ENCODE measurements around the gene S100A2. TPM values are rescaled to one million over a fixed set of nuclear protein-coding genes. Genes with fewer than 3 reads are reported as not detected.
"Not testable (repeated sequence)": the region's sequence is repeated elsewhere in the genome, so short reads cannot be mapped to it uniquely, and the experiment has no call there.

Gene S100A2
- total RNA-seq, 1 donor from 2014 or later, result 24.8 TPM

GRCh38 chr1:153563991-153564390 is 1.7 kb downstream of the S100A2 start:
- H3K4me3 ChIP-seq (ENCODE audit: low read depth, low read length), result peak overlapping the region; percentile 36
- no peak for DNase-seq (ENCODE audit: low read depth)
- TF ChIP-seq CTCF (conservative IDR thresholded peaks at IDR 0.05; ENCODE audit: low read depth, low read length), result no peak

GRCh38 chr1:153563483-153563901 is 2.2 kb downstream of the S100A2 start:
- peak overlapping the region; percentile 36 for H3K4me3 ChIP-seq (ENCODE audit: low read depth, low read length)
- DNase-seq (ENCODE audit: low read depth), result no peak

GRCh38 chr1:153562021-153562420 is 3.6 kb downstream of the S100A2 start:
- not testable (repeated sequence) for H3K4me3 ChIP-seq (ENCODE audit: low read depth, low read length); DNase-seq (ENCODE audit: low read depth)

More at GRCh38 chr1:153563483-153563901, 2.2 kb downstream of the S100A2 start:
- no peak for TF ChIP-seq CTCF (conservative IDR thresholded peaks at IDR 0.05; ENCODE audit: low read depth, low read length)

- no peak for DNase-seq (ENCODE audit: low read depth)
- no peak overlapping the region for H3K4me3 ChIP-seq (ENCODE audit: low read depth, low read length)
- TF ChIP-seq CTCF (conservative IDR thresholded peaks at IDR 0.05; ENCODE audit: low read depth, low read length), result no peak
Observed at GRCh38 chr1:153561466-153561985, 4.1 kb downstream of the S100A2 start.

GRCh38 chr1:153560771-153561465 is 4.7 kb downstream of the S100A2 start:
- DNase-seq (ENCODE audit: low read depth), result no peak
- H3K4me3 ChIP-seq (ENCODE audit: low read depth, low read length), result no peak overlapping the region
- no peak for TF ChIP-seq CTCF (conservative IDR thresholded peaks at IDR 0.05; ENCODE audit: low read depth, low read length)

- no peak overlapping the region for H3K4me3 ChIP-seq (ENCODE audit: low read depth, low read length)
- no peak for DNase-seq (ENCODE audit: low read depth)
- no peak for TF ChIP-seq CTCF (conservative IDR thresholded peaks at IDR 0.05; ENCODE audit: low read depth, low read length)
Observed at GRCh38 chr1:153560241-153560640, 5.4 kb downstream of the S100A2 start.

GRCh38 chr1:153557877-153558276 is 7.8 kb downstream of the S100A2 start:
- no peak for DNase-seq (ENCODE audit: low read depth)
- H3K4me3 ChIP-seq (ENCODE audit: low read depth, low read length), result no peak overlapping the region
- TF ChIP-seq CTCF (conservative IDR thresholded peaks at IDR 0.05; ENCODE audit: low read depth, low read length), result no peak
